Heart right ventricle (tissue), 16 donors: Measurements from ENCODE around the gene AATF. TPM values are rescaled to one million over a fixed set of nuclear protein-coding genes. Genes with fewer than 3 reads are reported as not detected.

Source experiments
- ATAC-seq, 8 donors: fragments of 200-7000 bp; cut with Tn5 transposase; one replicate each; pipeline ENCODE4 v1.9.1; 2020; ENCODE audit warnings: mild to moderate bottlenecking in 8 of 8, moderate library complexity in 8 of 8, moderate number of reproducible peaks in 1 of 8
- DNase-seq, 2 donors: peaks; one replicate each; pipeline ENCODE4 v3.0.0-alpha.2; 2020
- H3K27ac ChIP-seq, 10 donors: fragments of 200-600 bp; sonication (generic) in 2 of 10; one replicate each; pipeline versions ENCODE4 v1.5.0 to v1.8.0; 2020 to 2022; ENCODE audit warnings: mild to moderate bottlenecking in 3 of 10
- H3K27me3 ChIP-seq, 7 donors: fragments of 200-600 bp; one replicate each; pipeline ENCODE4 v1.8.0; 2021 to 2022; ENCODE audit warnings: mild to moderate bottlenecking in 2 of 7
- H3K36me3 ChIP-seq, 9 donors: fragments of 200-600 bp; sonication (generic) in 1 of 9; one replicate each; pipeline versions ENCODE4 v1.5.0 to v1.8.0; 2020 to 2022; ENCODE audit warnings: mild to moderate bottlenecking in 2 of 9
- H3K4me1 ChIP-seq, 9 donors: fragments of 200-600 bp; sonication (generic) in 1 of 9; one replicate each; pipeline versions ENCODE4 v1.5.0 to v1.8.0; 2020 to 2022; ENCODE audit warnings: mild to moderate bottlenecking in 4 of 9
- H3K4me3 ChIP-seq, 10 donors: fragments of 200-600 bp; sonication (generic) in 2 of 10; one replicate each; pipeline versions ENCODE4 v1.5.0 to v1.8.0; 2020 to 2022; ENCODE audit warnings: mild to moderate bottlenecking in 7 of 10, moderate library complexity in 2 of 10
- H3K9me3 ChIP-seq, 11 donors: fragments of 200-600 bp in 10 of 11; sonication (generic) in 2 of 11; one replicate each; pipeline versions ENCODE4 v1.5.0 to v1.8.0; 2013 to 2022; ENCODE audit warnings: mild to moderate bottlenecking in 2 of 11, control low read depth in 1 of 11, moderate library complexity in 1 of 11
- WGBS, 2 donors: extraction: QIAGEN DNeasy Blood & Tissue Kit; methylation state at CpG; one replicate each; pipeline ENCODE4 v1.1.7; 2013; ENCODE audit warnings: inconsistent platforms in 1 of 2; 5-methylcytosine and 5-hydroxymethylcytosine counted together
- intact Hi-C, 10 donors: fragments of 100-400 bp; cut with DNase I; formaldehyde crosslinking; loops; one replicate each; pipeline versions ENCODE4 v1.11.1 to v1.14.2; 2022
- long read RNA-seq, 3 donors: library from polyadenylated mRNA; unstranded; transcript quantifications; one replicate each; pipeline ENCODE4 v2.0.0, GENCODE V29; 2020 to 2021
- polyA plus RNA-seq, 2 donors: library from polyadenylated mRNA; stranded (reverse); fragments of 200-250 nt; gene quantifications; one replicate each; pipeline ENCODE4 v1.2.3, GENCODE V29; 2013
- total RNA-seq, 10 donors: library from RNA; stranded (reverse); fragmentation: NEBNext Ultra II Directional in 3 of 10; extraction: Animal tissue kit (Norgen Biotek cat#: 25700) in 3 of 10; gene quantifications; one replicate each; pipeline versions ENCODE4 v1.2.1 to v1.2.4, GENCODE V29; 2021 to 2023
- TF ChIP-seq, protein P1 (sequence below), 9 donors: fragments of 200-600 bp; sonication (generic) in 2 of 9; IDR thresholded peaks; one replicate each; pipeline versions ENCODE4 v1.5.0 to v1.8.0; 2021 to 2022; ENCODE audit warnings: antibody characterized with exemption in 9 of 9, mild to moderate bottlenecking in 5 of 9, moderate library complexity in 1 of 9
- donor health status: Arrhythmogenic right ventricular cardiomyopathy.
- donor health status: ischemic (EF 13 %, LVEDD 7.1; RV severe dilation, severe dysfunction).
- donor health status: healthy with polysubstance abuse.
- donor health status: DM: no; HTN: yes; CAD: no.
- donor health status: DM: no; HTN: no; CAD: no.
- donor health status: ischemic (EF 25% LVEDD 6.9; RV normal size, moderate dysfunction).
- donor health status: ischemic (EF 25% LVEDD 5.7; RV mildly dilated, moderate dysfunction).
- donor health status: healthy.
- donor health status: DM: yes; HTN: yes; CAD: no.
- donor health status: Ischemic cardiomyopathy.
- donor health status: ischemic (EF 35%, LVEDD 5.7; RV mildly dilated, moderate dysfunction).
- donor health status: nonischemic (EF 11% LVEDD 7.7; RV severe dilation, severe dysfunction).
- donor health status: DM: yes; HTN: yes; CAD: no.
- donor health status: PGD.
- donor health status: ischemic (EF 29% LVEDD 5.4; RV normal size, mild dysfunction).
- donor health status: nonischemic (EF 23%, LVEDD 6.1; RV moderate dilation, normal function).

Gene AATF, protein sequence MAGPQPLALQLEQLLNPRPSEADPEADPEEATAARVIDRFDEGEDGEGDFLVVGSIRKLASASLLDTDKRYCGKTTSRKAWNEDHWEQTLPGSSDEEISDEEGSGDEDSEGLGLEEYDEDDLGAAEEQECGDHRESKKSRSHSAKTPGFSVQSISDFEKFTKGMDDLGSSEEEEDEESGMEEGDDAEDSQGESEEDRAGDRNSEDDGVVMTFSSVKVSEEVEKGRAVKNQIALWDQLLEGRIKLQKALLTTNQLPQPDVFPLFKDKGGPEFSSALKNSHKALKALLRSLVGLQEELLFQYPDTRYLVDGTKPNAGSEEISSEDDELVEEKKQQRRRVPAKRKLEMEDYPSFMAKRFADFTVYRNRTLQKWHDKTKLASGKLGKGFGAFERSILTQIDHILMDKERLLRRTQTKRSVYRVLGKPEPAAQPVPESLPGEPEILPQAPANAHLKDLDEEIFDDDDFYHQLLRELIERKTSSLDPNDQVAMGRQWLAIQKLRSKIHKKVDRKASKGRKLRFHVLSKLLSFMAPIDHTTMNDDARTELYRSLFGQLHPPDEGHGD
- total RNA-seq (10 to 100 TPM; 19.9 to 31.9 (median 26.0) TPM), polyA plus RNA-seq (10 to 100 TPM; 23.0 to 35.5 TPM)
- long read RNA-seq, donor 1, transcript AATF-208 (12 exons, 2,141 nt), result major isoform, 46 of 57 reads
- long read RNA-seq, donor 1, partial matches to known transcripts, result 7 of 57 reads
- long read RNA-seq, donor 1, other reads (novel, unspliced or antisense), result 3 of 57 reads
- long read RNA-seq, donor 2, transcript AATF-208 (12 exons, 2,141 nt), result major isoform, 35 of 39 reads
- long read RNA-seq, donor 2, partial matches to known transcripts, result 1 of 39 reads
- long read RNA-seq, donor 2, other reads (novel, unspliced or antisense), result 3 of 39 reads
- long read RNA-seq, donor 3, transcript AATF-208 (12 exons, 2,141 nt), result major isoform, 98 of 112 reads
- long read RNA-seq, donor 3, partial matches to known transcripts, result 4 of 112 reads
- long read RNA-seq, donor 3, other reads (novel, unspliced or antisense), result 10 of 112 reads

DNA sequence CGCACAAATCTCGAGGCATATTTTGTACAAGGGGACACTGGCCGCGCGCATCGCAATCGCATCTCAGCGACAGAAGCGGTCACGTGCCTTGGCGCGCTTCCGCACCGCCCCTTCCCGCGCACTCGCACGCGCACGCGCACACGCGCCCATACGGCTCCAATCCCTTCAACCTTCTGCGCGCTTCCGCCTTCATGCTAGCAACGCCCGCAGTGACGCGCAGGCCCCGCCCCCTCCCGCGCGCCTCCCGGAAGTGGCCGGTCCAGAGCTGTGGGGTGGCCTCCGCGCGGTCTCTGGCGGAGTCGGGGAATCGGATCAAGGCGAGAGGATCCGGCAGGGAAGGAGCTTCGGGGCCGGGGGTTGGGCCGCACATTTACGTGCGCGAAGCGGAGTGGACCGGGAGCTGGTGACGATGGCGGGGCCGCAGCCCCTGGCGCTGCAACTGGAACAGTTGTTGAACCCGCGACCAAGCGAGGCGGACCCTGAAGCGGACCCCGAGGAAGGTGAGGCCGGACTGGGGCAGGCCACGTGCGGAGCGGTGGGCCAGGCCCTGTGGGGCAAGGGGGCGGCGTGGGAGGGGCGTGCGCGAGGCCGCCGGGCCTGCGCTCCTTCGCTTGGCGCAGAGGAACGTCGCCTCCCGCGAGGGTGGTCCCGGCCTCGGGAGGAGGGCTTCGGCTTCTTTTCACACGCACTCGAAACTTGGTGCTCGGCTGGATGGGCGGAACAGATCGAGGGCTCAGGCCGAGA is at the start of gene AATF:
AATF (plus strand) TSS at position 238 of the 744 bp plus-strand sequence; CDS start at position 410, 172 bp downstream.
- ATAC-seq, result peak; percentile 100
- Histone ChIP-seq H3K36me3 (peaks cover 0 to 38% (median 20%) of the 10 kb centered on the region in 9 donors), H3K27me3 (peaks cover 13 to 42% (median 39%) of the 10 kb centered on the region in 7 donors), H3K4me1 (peaks cover 3 to 35% (median 18%) of the 10 kb centered on the region in 9 donors), H3K4me3 (peak within 1 kb of the TSS; percentile 53 to 94 (median 88)), H3K9me3 (no peaks in the 10 kb centered on the region), H3K27ac (peak within 1 kb of the TSS; percentile 1 to 92 (median 88))
- TF ChIP-seq, protein P1, sequence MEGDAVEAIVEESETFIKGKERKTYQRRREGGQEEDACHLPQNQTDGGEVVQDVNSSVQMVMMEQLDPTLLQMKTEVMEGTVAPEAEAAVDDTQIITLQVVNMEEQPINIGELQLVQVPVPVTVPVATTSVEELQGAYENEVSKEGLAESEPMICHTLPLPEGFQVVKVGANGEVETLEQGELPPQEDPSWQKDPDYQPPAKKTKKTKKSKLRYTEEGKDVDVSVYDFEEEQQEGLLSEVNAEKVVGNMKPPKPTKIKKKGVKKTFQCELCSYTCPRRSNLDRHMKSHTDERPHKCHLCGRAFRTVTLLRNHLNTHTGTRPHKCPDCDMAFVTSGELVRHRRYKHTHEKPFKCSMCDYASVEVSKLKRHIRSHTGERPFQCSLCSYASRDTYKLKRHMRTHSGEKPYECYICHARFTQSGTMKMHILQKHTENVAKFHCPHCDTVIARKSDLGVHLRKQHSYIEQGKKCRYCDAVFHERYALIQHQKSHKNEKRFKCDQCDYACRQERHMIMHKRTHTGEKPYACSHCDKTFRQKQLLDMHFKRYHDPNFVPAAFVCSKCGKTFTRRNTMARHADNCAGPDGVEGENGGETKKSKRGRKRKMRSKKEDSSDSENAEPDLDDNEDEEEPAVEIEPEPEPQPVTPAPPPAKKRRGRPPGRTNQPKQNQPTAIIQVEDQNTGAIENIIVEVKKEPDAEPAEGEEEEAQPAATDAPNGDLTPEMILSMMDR (IDR thresholded peaks at IDR 0.05), result no peak
- DNase-seq, result peak; percentile 96 to 97
- intact Hi-C loops, result loop anchor here in 1 of 10 donors (5.0 kb wide), 1 partner anchor 347 kb away; the partner anchor contains the start of gene MRM1
- 0% methylated on average over 89 to 90 of the region's 90 CpGs for WGBS, 2 donors

- Histone ChIP-seq H3K27me3 (peaks cover 0 to 59% (median 44%) of the 10 kb centered on the region in 7 donors), H3K36me3 (no peaks in the 10 kb centered on the region), H3K9me3 (no peaks in the 10 kb centered on the region), H3K4me3 (no peak overlapping the region), H3K4me1 (no peaks in the 10 kb centered on the region), H3K27ac (no peak overlapping the region)
- 66 to 72% methylated on average over 7 of the region's 7 CpGs for WGBS, 2 donors
- DNase-seq, result no peak
- ATAC-seq, result no peak
- TF ChIP-seq, protein P1 (IDR thresholded peaks at IDR 0.05), result no peak
- intact Hi-C loops, result loop anchor here in 1 of 10 donors (10.0 kb wide), 1 partner anchor 55 kb away; no protein-coding TSS in a partner anchor
These were observed 49.2 kb upstream of the AATF start for GRCh38 chr17:36899250-36900159.

DNA sequence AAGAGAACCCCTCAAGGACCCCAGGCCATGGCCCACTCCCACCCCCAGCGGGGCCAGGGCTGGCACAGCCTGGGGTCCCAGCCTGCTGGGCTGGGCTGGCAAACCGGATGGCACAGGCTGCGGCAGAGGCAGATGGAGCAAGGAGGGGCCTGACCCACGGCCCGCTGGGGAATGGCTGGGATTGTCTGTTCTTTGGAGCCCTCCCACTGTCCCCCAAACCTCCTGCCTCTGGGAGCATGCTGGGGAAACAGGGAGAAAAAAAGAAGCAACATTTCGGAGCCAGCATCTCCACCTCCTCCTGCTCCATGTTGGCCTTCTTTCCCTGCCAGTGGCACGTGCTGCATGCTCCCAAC is 48.6 kb upstream of the AATF start:
- Histone ChIP-seq H3K27ac (no peak overlapping the region), H3K27me3 (peaks cover 0 to 55% (median 43%) of the 10 kb centered on the region in 7 donors), H3K9me3 (no peaks in the 10 kb centered on the region), H3K36me3 (no peaks in the 10 kb centered on the region), H3K4me1 (no peaks in the 10 kb centered on the region), H3K4me3 (no peak overlapping the region)
- 73 to 80% methylated on average over 7 of the region's 7 CpGs for WGBS, 2 donors
- TF ChIP-seq, protein P1 (IDR thresholded peaks at IDR 0.05), result no peak
- ATAC-seq (no peak), DNase-seq (no peak)
- intact Hi-C loops, result no loop called here
